DMS53 (cell line): ENCODE data around the gene HAAO.
A peak's percentile ranks its signal among the peaks of the same experiment; 100 is the strongest.

Experiments used
- DNase-seq: peaks from one replicate; lab custom pipeline; 2025; lab: John Stamatoyannopoulos, UW

The HAAO gene

DNA sequence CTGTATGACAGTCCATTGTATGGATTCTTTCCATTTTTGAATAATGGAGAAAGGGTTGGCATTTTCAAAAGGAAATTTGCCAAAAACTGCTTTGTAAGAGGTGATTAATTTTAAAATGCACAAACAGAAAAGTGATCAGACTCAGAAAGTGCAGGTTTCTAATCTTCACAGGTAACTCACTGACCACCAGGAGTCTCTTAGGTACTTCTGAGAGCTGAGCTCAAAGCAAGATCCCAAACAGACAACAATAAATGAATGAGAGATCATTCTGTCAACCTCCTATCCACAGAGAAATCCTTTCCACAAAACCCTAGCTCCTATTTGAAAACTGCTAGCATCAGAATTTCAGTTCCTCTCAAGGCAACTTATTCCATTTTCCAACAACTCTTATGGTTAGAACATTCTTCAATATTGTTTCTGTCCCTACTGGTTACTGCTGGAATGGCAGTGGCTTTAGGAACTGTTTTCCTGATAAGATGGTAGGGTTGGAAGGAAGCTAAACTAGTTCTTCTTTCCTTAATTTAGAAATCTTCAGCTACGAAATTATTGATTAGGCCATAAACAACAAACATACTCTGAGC lies 20.6 kb upstream of the HAAO start:
- peak; percentile 54 for DNase-seq

DNA sequence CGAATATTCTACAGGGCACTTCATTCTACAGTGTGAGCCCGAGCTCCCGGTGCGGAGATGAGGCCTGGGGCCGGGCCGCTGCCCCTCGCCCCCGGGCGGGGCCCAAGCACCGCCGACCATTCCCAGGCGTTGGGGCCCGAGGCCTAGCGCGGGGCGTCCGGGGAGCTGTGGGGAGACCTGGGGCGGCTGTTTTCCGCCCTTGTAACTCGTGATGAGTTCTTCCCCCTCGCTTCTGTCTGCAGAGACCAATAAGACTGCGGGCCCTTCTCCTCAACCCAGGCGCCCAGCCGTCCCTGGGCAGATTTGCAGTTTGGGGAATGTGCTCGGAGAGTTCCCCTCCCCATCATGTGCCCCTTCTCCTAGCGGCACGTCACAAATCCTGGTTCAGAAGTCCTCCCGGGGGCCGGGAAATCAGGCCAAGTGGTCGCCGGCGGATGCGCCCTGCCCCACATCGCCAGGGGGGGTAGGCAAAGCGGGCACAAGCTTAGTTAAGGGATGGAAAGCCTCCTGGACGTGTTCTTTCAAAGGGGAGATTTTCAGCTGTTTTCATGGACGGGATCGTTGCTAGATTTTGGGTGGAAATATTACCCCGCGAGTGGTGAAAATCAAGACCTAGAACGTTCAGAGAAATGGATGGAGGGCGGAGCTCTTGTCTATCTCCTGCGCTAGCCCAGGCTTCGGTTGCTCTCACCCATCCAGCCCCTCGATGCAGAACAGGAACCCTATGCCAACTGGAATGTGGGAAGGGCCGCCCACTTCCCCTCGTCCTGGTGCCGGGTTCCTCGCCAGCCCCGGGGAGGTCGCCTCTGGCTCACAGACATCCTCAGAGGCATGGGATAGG lies 18.8 kb upstream of the HAAO start:
- DNase-seq: peak; percentile 72

DNA sequence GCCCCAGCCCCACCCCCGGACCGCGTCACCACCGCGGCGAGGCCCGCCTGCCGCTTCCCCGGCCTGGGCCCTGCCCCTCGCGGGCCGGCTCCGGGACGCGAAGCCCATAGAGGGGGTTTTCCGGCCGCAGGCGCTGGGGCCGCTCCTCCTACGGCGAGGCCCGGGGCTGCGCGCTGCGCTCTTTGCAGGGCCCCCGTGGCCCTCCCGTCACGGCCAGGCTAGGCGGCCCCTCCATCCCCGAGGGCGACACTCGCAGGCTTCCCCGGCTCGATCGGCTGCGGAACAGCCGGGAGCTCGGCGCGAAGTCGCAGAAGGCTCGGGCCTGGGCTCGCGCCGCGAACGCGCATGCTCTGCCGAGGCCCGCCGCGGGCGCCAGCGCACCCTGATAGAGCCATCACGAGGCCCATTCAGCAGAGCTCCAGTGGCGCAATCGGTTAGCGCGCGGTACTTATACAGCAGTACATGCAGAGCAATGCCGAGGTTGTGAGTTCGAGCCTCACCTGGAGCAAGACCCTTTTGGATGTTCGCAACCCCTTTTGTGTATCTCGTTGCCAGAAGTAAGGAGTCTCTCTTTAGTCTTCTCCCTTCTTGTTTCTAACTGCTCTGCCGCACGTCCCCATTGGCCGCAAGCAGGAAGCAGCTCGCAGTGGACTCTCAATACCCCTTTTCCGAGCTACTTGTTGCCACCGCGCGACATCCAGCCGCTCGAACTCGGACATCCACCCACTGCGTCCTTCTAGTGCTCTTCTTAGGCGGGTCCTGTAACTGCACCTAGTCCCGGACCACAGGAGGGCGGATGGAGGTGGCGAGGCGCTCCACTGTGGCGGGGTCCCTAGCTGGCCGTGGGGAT lies 18.0 kb upstream of the HAAO start:
- peak; percentile 94 for DNase-seq

GRCh38 chr2:42809819-42810120 lies 17.4 kb upstream of the HAAO start:
- DNase-seq: peak; percentile 89

DNA sequence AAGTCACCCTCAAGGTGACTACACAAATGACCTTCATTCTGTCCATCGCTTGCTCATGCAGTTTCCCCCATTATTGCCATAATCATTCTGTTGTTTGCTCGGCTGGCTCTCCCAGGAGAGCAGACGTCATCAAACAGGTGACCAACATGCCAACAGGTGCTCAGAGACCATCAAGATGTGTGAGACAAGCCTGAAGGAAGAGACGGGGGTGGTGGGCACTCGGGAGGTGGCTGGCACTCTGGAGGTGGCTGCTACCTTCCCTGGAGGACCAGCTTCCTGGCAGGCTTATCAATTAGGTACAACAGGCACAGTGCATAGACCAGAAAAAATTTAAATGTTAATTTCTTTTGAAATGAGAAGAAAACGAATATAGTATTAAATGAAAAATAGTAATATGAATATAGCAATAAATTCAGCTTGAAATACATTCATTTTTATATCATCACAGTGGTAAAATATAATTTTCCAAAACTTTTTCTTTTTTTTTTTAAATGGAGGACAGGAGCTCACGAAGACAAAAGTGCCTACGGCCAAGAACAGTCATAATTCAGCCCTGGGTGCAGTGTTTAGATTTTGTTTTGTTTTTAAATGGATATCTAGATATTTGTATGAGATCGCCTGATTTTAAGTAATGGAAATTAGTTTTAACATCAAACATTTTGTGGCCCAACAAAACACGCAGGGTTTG lies 16.9 kb upstream of the HAAO start:
- peak; percentile 89 for DNase-seq

GRCh38 chr2:42808301-42808700 lies 15.9 kb upstream of the HAAO start:
- no peak for DNase-seq

DNA sequence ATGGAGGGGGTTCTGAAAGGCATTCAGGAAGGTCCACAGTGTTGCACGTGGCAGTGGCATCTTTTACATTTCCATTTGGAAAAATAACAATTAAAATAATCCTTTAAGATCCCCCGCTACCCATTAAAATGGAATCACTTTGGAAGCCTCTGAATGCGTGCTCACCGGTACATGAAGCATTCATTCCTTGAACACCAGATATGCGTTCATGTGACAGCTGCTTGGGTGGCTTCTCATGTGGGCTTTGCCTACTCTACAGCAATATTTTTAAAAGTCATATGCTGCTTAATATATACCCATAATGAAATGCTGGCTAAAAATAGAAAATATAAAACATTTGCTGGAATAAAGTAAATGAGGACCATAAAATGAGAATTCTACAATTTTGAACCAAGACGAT lies 14.4 kb upstream of the HAAO start:
- DNase-seq: no peak

GRCh38 chr2:42804891-42805290 lies 12.5 kb upstream of the HAAO start:
- no peak for DNase-seq

DNA sequence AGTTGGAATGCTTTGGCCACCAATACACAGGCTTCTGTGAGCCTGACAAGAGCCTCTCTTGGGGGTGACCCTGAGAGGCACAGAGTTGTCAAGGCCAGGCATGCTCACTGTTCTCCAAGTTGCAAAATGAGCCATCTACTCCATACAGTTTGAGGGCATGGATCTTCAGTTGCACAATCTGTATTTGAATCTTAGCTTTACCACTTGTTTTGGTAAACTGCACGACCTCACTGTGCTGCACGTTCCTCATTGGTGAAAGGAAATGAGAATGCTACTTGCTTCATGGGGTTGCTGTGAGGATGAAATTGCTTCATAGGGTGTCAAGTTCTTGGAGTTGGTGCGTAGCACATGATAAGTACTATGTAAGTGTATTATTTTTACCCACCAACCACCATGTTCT lies 12.0 kb upstream of the HAAO start:
- DNase-seq: no peak

DNA sequence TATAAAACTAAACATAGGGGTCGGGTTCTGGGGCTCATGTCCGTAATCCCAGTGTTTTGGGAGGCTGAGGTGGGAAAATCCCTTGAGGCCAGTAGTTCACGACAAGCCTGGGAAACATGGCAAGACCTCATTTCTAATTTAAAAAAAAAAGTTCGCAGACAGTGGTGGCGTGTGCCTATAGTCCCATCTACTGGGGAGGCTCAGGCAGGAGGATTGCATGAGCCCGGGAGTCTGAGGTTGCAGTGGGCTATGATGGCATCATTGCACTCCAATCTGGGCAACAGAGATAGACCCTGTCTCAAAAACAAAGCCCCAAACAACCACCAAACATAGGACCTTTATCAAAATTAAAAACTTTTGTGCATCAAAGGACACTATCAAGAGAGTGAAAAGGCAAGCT lies 9.8 kb upstream of the HAAO start:
- DNase-seq: no peak

- no peak for DNase-seq
Observed at GRCh38 chr2:42801381-42801780, 9.0 kb upstream of the HAAO start.

- no peak for DNase-seq
Observed at GRCh38 chr2:42800981-42801380, 8.6 kb upstream of the HAAO start.

DNA sequence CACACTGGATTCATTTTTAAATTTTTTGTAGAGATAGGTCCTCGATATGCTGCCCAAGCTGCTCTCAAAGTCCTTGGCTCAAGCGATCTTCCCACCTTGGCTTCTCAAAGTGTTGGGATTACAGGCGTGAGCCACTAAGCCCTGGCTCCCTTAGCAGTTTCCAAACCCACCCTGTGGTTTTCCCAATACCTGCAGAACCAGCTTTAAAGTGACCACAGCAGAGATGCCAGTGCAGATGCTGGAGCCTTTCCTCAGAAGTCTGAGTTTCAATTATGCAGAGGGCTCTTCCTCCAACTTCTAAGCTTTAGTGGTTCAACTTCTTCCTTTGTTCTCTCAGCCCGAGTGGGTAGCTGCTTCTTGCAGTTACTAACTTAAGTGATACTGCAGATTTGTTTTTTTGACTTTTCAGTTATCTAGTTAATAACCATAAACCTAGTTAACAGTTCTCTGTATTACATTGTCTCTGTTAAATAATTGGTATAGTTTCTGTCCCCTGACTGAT lies 8.1 kb upstream of the HAAO start:
- DNase-seq: no peak

- DNase-seq: no peak
Observed at GRCh38 chr2:42799881-42800280, 7.5 kb upstream of the HAAO start.

- no peak for DNase-seq
Observed at GRCh38 chr2:42797281-42797680, 4.9 kb upstream of the HAAO start.

DNA sequence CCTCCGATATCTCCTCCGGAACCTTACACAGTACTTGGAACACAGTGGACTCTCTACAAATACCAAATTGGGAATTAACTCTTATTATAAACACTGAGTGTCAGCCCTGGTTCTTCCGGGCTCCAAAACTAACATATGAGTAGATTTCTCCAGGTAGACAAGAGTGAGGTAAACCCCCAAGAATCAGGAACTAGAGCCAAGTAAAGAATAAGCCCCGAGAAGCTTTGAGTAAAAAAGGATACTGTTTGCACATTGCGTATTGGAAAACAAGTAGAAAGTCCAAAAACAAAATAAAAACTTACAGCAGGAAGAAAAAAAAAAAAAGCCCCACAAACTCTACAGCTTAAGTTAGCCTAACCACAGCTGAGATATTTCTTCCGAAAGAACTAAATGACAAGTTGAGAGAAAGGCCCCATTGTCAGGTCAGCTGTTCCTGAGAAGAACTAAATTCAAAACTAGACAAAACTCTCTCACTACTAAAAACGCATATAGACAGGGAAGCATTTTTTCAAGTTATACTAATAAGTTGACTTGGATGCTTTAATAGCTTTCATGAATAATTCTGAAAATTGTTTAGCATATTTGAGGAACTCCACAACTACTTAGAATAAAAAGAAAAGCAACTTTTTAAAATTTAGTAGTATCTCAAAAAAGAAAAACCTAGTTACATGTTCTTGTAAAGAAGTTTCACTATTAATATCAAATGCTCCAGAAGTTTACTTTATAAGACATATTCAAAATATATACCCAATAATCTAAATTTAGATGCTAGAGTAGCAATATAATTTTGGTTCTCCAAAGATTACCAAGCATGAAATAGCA lies 4.3 kb upstream of the HAAO start:
- DNase-seq: no peak

- DNase-seq: no peak
Observed at GRCh38 chr2:42795841-42796301, 3.5 kb upstream of the HAAO start.

DNA sequence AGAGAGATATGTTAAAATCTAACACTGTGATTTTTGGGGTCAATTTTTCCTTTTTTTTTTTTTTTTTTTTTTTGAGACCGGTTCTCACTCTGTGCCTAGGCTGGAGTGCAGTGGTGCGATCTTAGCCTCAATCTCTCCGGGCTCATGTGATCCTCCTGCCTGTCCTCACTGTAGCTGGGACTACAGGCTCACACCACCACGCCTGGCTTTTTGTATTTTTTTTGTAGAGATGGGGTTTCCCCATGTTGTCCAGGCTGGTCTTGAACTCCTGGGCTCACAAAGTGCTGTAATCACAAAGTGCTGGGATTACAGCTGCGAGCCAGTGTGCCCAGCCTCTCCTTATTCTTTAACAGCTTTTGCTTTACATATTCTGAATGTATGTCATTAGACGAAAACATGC lies 2.9 kb upstream of the HAAO start:
- no peak for DNase-seq

- DNase-seq: peak; percentile 63
Observed at GRCh38 chr2:42794271-42795046, 2.1 kb upstream of the HAAO start.
